Neural crest cell (in vitro differentiated cells): ENCODE results near the gene ADAMTS20. TPM values are rescaled to one million over a fixed set of nuclear protein-coding genes. Genes with fewer than 3 reads are reported as not detected.

Experiments
- DNase-seq: peaks from one replicate; pipeline ENCODE4 v3.0.0; 2021; ENCODE audit warnings: low read depth, mixed read lengths, low spot score
- H3K27ac Mint-ChIP-seq: one replicate; pipeline ENCODE4 v1.8.0; 2021; ENCODE audit warnings: mild to moderate bottlenecking, mixed read lengths; ENCODE audit not compliant: unreplicated experiment
- H3K27me3 Mint-ChIP-seq: 2 replicates; pipeline ENCODE4 v1.8.0; 2021; ENCODE audit warnings: low read depth, mild to moderate bottlenecking, mixed read lengths
- H3K36me3 Mint-ChIP-seq: 2 replicates; pipeline ENCODE4 v1.8.0; 2021; ENCODE audit warnings: low read depth, mild to moderate bottlenecking, mixed read lengths
- H3K4me1 Mint-ChIP-seq: 2 replicates; pipeline ENCODE4 v1.8.0; 2021; ENCODE audit warnings: mixed read lengths
- H3K4me3 Mint-ChIP-seq: one replicate; pipeline ENCODE4 v1.8.0; 2021; ENCODE audit warnings: mild to moderate bottlenecking, mixed read lengths
- H3K9me3 Mint-ChIP-seq: 2 replicates; pipeline ENCODE4 v1.8.0; 2021; ENCODE audit warnings: mixed read lengths
- total RNA-seq: library from RNA; stranded (reverse); gene quantifications from 2 replicates; pipeline ENCODE4 v1.2.1, GENCODE V29; 2021
- TF ChIP-seq, protein P1 (sequence below): fragments of 200-600 bp; sonication (generic); conservative IDR thresholded peaks from 2 replicates; pipeline ENCODE4 v1.5.0; 2021; ENCODE audit warnings: antibody characterized with exemption, mild to moderate bottlenecking

Gene ADAMTS20
- total RNA-seq, 1 donor from 2014 or later: 1.8 TPM

- no peak overlapping the region for H3K4me3 Mint-ChIP-seq
- H3K27me3 Mint-ChIP-seq: no peaks in the 10 kb centered on the region
- DNase-seq: no peak
- H3K4me1 Mint-ChIP-seq: no peaks in the 10 kb centered on the region
- peaks cover 12% of the 10 kb centered on the region for H3K9me3 Mint-ChIP-seq
- no peak overlapping the region for H3K27ac Mint-ChIP-seq
- peaks cover 5% of the 10 kb centered on the region for H3K36me3 Mint-ChIP-seq
- TF ChIP-seq, protein P1, sequence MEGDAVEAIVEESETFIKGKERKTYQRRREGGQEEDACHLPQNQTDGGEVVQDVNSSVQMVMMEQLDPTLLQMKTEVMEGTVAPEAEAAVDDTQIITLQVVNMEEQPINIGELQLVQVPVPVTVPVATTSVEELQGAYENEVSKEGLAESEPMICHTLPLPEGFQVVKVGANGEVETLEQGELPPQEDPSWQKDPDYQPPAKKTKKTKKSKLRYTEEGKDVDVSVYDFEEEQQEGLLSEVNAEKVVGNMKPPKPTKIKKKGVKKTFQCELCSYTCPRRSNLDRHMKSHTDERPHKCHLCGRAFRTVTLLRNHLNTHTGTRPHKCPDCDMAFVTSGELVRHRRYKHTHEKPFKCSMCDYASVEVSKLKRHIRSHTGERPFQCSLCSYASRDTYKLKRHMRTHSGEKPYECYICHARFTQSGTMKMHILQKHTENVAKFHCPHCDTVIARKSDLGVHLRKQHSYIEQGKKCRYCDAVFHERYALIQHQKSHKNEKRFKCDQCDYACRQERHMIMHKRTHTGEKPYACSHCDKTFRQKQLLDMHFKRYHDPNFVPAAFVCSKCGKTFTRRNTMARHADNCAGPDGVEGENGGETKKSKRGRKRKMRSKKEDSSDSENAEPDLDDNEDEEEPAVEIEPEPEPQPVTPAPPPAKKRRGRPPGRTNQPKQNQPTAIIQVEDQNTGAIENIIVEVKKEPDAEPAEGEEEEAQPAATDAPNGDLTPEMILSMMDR: no peak
Observed at GRCh38 chr12:43329375-43329774, 222.6 kb downstream of the ADAMTS20 start.

GRCh38 chr12:43325786-43326185 lies 226.2 kb downstream of the ADAMTS20 start:
- DNase-seq: no peak
- Mint-ChIP-seq H3K9me3 (peaks cover 19% of the 10 kb centered on the region), H3K36me3 (peaks cover 5% of the 10 kb centered on the region), H3K4me1 (no peaks in the 10 kb centered on the region), H3K4me3 (no peak overlapping the region), H3K27ac (no peak overlapping the region), H3K27me3 (no peaks in the 10 kb centered on the region)
- TF ChIP-seq, protein P1: no peak

- TF ChIP-seq, protein P1: no peak
- peaks cover 7% of the 10 kb centered on the region for H3K9me3 Mint-ChIP-seq
- H3K36me3 Mint-ChIP-seq: peaks cover 3% of the 10 kb centered on the region
- no peaks in the 10 kb centered on the region for H3K27me3 Mint-ChIP-seq
- H3K27ac Mint-ChIP-seq: no peak overlapping the region
- no peak overlapping the region for H3K4me3 Mint-ChIP-seq
- no peaks in the 10 kb centered on the region for H3K4me1 Mint-ChIP-seq
- no peak for DNase-seq
Observed at GRCh38 chr12:43320281-43320680, 231.7 kb downstream of the ADAMTS20 start.

DNA sequence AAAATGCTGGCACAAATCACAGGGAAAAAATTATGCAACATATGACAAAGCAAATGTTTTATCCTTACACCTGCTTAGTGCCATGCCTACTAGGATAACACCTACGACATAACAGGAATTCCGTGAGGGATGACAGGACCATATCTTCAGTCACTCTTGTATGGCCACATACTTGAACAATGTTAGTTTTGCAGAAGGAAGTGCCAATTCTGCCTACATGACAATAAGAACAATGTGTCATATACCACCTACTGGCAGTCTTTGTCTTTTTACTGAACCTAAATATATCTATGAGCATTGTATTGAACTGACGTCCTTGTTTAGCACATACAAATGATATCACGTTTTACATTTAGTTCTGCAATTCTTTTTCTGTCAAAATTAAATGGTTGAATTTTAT lies 234.0 kb downstream of the ADAMTS20 start:
- Mint-ChIP-seq H3K4me1 (no peaks in the 10 kb centered on the region), H3K36me3 (no peaks in the 10 kb centered on the region), H3K27ac (no peak overlapping the region), H3K9me3 (peaks cover under 1% of the 10 kb centered on the region), H3K27me3 (no peaks in the 10 kb centered on the region), H3K4me3 (no peak overlapping the region)
- DNase-seq: no peak
- TF ChIP-seq, protein P1: no peak

GRCh38 chr12:43317156-43317555 lies 234.8 kb downstream of the ADAMTS20 start:
- no peaks in the 10 kb centered on the region for H3K36me3 Mint-ChIP-seq
- H3K4me1 Mint-ChIP-seq: no peaks in the 10 kb centered on the region
- TF ChIP-seq, protein P1: no peak
- H3K9me3 Mint-ChIP-seq: no peaks in the 10 kb centered on the region
- no peak for DNase-seq
- no peaks in the 10 kb centered on the region for H3K27me3 Mint-ChIP-seq
- H3K4me3 Mint-ChIP-seq: no peak overlapping the region
- no peak overlapping the region for H3K27ac Mint-ChIP-seq

DNA sequence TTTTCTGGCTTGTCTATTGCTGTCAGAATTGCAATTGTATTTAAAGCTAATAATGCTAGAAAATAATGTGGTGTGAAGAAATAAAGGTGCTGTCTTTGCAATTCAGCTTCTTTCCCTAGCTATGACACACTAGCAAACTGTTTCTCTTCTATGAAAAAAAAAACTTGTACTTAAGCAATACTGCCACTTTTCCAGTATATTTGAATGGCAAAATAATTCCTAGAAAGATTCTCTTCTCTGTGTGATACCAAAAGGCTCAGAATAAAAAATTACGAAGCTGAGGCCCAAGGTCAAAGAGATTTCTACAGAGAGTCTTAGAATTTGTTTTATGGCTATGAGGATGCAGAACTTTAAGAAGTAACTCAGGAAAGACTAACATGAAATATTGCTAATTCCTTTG lies 235.5 kb downstream of the ADAMTS20 start:
- H3K36me3 Mint-ChIP-seq: no peaks in the 10 kb centered on the region
- H3K27ac Mint-ChIP-seq: no peak overlapping the region
- H3K4me3 Mint-ChIP-seq: no peak overlapping the region
- no peak for DNase-seq
- no peaks in the 10 kb centered on the region for H3K4me1 Mint-ChIP-seq
- H3K27me3 Mint-ChIP-seq: no peaks in the 10 kb centered on the region
- TF ChIP-seq, protein P1: no peak
- H3K9me3 Mint-ChIP-seq: no peaks in the 10 kb centered on the region
